Liver (tissue), 3 donors: ENCODE results near the gene GRK2.

Experiments
- GABPA ChIP-seq, 2 donors: IDR thresholded peaks in 1 of 2; conservative IDR thresholded peaks in 1 of 2; 2 replicates each; pipeline ENCODE4 v1.6.1; 2016; ENCODE audit warnings: antibody characterized with exemption in 2 of 2, mild to moderate bottlenecking in 1 of 2, moderate library complexity in 1 of 2
- JUND ChIP-seq, 2 donors: IDR thresholded peaks; 2 replicates each; pipeline ENCODE4 v1.6.1; 2016; ENCODE audit warnings: antibody characterized with exemption in 2 of 2
- NR2F2 ChIP-seq: IDR thresholded peaks from 2 replicates; pipeline ENCODE4 v1.6.1; 2016; ENCODE audit warnings: antibody characterized with exemption
- RAD21 ChIP-seq, 2 donors: IDR thresholded peaks; 2 replicates each; pipeline ENCODE4 v1.6.1; 2016; ENCODE audit warnings: antibody characterized with exemption in 2 of 2, mild to moderate bottlenecking in 2 of 2
- RXRA ChIP-seq, 2 donors: IDR thresholded peaks; 2 replicates each; pipeline ENCODE4 v1.6.1; 2017 to 2018; ENCODE audit warnings: antibody characterized with exemption in 2 of 2, mild to moderate bottlenecking in 1 of 2
- SP1 ChIP-seq: IDR thresholded peaks from 2 replicates; pipeline ENCODE4 v1.6.1; 2018; ENCODE audit warnings: antibody characterized with exemption, mild to moderate bottlenecking
- TAF1 ChIP-seq: conservative IDR thresholded peaks from 2 replicates; pipeline ENCODE4 v1.6.1; 2016; ENCODE audit warnings: antibody characterized with exemption, mild to moderate bottlenecking
- YY1 ChIP-seq: IDR thresholded peaks from 2 replicates; pipeline ENCODE4 v1.6.1; 2016; ENCODE audit warnings: antibody characterized with exemption, mild to moderate bottlenecking
- TF ChIP-seq, protein P1 (sequence below): fragments of 150-350 bp; IDR thresholded peaks from 2 replicates; pipeline ENCODE4 v1.5.1; 2017; ENCODE audit warnings: improper control_type of control experiment, low read depth, low read length; ENCODE audit not compliant: missing input control
- TF ChIP-seq, protein P2 (sequence below): IDR thresholded peaks from 2 replicates; pipeline ENCODE4 v1.6.1; 2016; ENCODE audit warnings: antibody characterized with exemption
- TF ChIP-seq, protein P3 (sequence below): IDR thresholded peaks from 2 replicates; pipeline ENCODE4 v1.6.1; 2016; ENCODE audit warnings: antibody characterized with exemption
- TF ChIP-seq, protein P4 (sequence below): IDR thresholded peaks from 2 replicates; pipeline ENCODE4 v1.6.1; 2016; ENCODE audit warnings: antibody characterized with exemption, mild to moderate bottlenecking
- TF ChIP-seq, protein P5 (sequence below): IDR thresholded peaks from 2 replicates; pipeline ENCODE4 v1.6.1; 2016; ENCODE audit warnings: antibody characterized with exemption
- donor health status: healthy.
- donor health status: healthy.

DNA sequence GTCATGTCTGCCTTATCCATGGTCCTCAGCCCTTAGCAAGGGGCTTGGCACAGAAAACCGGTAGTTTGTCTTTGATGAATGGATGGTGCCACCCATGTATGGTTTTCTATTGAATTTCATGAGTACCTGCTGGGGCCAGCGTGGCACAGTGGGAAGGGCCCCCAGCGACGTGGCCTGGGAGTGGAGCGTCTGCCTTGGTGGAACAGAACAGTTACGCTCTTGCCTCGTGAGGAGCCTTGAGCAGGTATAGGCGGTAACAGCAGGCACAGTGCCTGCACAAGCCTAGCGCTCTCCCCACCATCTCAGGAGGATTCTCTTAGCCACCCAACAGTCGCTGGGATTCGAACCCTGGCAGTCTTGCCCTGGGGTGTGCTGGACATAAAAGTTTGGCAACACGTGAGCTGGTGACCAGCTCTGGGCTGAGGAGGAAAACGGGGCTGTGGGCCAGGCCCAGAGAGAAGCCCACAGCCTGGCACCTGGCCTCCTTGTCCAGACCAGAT, 34.0 kb downstream of the GRK2 start:
- TF ChIP-seq GABPA (IDR thresholded peaks at IDR 0.05 in 1 of 2, conservative IDR thresholded peaks at IDR 0.05 in 1 of 2) (no peak), RAD21 (IDR thresholded peaks at IDR 0.05) (no peak), RXRA (IDR thresholded peaks at IDR 0.05) (no peak), TAF1 (no peak), SP1 (no peak), JUND (IDR thresholded peaks at IDR 0.05) (no peak), YY1 (no peak), NR2F2 (no peak)
- TF ChIP-seq, protein P1, sequence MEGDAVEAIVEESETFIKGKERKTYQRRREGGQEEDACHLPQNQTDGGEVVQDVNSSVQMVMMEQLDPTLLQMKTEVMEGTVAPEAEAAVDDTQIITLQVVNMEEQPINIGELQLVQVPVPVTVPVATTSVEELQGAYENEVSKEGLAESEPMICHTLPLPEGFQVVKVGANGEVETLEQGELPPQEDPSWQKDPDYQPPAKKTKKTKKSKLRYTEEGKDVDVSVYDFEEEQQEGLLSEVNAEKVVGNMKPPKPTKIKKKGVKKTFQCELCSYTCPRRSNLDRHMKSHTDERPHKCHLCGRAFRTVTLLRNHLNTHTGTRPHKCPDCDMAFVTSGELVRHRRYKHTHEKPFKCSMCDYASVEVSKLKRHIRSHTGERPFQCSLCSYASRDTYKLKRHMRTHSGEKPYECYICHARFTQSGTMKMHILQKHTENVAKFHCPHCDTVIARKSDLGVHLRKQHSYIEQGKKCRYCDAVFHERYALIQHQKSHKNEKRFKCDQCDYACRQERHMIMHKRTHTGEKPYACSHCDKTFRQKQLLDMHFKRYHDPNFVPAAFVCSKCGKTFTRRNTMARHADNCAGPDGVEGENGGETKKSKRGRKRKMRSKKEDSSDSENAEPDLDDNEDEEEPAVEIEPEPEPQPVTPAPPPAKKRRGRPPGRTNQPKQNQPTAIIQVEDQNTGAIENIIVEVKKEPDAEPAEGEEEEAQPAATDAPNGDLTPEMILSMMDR: no peak
- TF ChIP-seq, protein P2, sequence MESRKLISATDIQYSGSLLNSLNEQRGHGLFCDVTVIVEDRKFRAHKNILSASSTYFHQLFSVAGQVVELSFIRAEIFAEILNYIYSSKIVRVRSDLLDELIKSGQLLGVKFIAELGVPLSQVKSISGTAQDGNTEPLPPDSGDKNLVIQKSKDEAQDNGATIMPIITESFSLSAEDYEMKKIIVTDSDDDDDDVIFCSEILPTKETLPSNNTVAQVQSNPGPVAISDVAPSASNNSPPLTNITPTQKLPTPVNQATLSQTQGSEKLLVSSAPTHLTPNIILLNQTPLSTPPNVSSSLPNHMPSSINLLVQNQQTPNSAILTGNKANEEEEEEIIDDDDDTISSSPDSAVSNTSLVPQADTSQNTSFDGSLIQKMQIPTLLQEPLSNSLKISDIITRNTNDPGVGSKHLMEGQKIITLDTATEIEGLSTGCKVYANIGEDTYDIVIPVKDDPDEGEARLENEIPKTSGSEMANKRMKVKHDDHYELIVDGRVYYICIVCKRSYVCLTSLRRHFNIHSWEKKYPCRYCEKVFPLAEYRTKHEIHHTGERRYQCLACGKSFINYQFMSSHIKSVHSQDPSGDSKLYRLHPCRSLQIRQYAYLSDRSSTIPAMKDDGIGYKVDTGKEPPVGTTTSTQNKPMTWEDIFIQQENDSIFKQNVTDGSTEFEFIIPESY: no peak
- TF ChIP-seq, protein P3, sequence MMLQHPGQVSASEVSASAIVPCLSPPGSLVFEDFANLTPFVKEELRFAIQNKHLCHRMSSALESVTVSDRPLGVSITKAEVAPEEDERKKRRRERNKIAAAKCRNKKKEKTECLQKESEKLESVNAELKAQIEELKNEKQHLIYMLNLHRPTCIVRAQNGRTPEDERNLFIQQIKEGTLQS: no peak
- TF ChIP-seq, protein P4, sequence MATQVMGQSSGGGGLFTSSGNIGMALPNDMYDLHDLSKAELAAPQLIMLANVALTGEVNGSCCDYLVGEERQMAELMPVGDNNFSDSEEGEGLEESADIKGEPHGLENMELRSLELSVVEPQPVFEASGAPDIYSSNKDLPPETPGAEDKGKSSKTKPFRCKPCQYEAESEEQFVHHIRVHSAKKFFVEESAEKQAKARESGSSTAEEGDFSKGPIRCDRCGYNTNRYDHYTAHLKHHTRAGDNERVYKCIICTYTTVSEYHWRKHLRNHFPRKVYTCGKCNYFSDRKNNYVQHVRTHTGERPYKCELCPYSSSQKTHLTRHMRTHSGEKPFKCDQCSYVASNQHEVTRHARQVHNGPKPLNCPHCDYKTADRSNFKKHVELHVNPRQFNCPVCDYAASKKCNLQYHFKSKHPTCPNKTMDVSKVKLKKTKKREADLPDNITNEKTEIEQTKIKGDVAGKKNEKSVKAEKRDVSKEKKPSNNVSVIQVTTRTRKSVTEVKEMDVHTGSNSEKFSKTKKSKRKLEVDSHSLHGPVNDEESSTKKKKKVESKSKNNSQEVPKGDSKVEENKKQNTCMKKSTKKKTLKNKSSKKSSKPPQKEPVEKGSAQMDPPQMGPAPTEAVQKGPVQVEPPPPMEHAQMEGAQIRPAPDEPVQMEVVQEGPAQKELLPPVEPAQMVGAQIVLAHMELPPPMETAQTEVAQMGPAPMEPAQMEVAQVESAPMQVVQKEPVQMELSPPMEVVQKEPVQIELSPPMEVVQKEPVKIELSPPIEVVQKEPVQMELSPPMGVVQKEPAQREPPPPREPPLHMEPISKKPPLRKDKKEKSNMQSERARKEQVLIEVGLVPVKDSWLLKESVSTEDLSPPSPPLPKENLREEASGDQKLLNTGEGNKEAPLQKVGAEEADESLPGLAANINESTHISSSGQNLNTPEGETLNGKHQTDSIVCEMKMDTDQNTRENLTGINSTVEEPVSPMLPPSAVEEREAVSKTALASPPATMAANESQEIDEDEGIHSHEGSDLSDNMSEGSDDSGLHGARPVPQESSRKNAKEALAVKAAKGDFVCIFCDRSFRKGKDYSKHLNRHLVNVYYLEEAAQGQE: no peak
- TF ChIP-seq, protein P5, sequence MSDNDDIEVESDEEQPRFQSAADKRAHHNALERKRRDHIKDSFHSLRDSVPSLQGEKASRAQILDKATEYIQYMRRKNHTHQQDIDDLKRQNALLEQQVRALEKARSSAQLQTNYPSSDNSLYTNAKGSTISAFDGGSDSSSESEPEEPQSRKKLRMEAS: no peak
